Heart left ventricle (tissue), 13 donors: ENCODE data around the gene TOMM20.

Experiments
- POLR2A ChIP-seq, 2 donors: fragments of 450-650 bp; IDR thresholded peaks; one replicate each; pipeline ENCODE4 v1.6.1; 2017; ENCODE audit warnings: antibody characterized with exemption in 2 of 2, mild to moderate bottlenecking in 2 of 2, moderate library complexity in 2 of 2
- TF ChIP-seq, protein P1 (sequence below), 12 donors: fragments of 200-600 bp; sonication (generic) in 4 of 12; IDR thresholded peaks; one replicate each; pipeline versions ENCODE4 v1.5.0 to v1.8.0; 2018 to 2022; ENCODE audit warnings: antibody characterized with exemption in 12 of 12, mild to moderate bottlenecking in 5 of 12
- donor health status: ischemic (EF 13 %, LVEDD 7.1; RV severe dilation, severe dysfunction).
- donor health status: DM: no; HTN: yes; CAD: no.
- donor health status: DM: no; HTN: no; CAD: no.
- donor health status: ischemic (EF 25% LVEDD 6.9; RV normal size, moderate dysfunction).
- donor health status: ischemic (EF 25% LVEDD 5.7; RV mildly dilated, moderate dysfunction).
- donor health status: ischemic (EF 35%, LVEDD 5.7; RV mildly dilated, moderate dysfunction).
- donor health status: nonischemic (EF 11% LVEDD 7.7; RV severe dilation, severe dysfunction).
- donor health status: DM: yes; HTN: yes; CAD: no.
- donor health status: PGD.
- donor health status: ischemic (EF 29% LVEDD 5.4; RV normal size, mild dysfunction).
- donor health status: nonischemic (EF 23%, LVEDD 6.1; RV moderate dilation, normal function).

DNA sequence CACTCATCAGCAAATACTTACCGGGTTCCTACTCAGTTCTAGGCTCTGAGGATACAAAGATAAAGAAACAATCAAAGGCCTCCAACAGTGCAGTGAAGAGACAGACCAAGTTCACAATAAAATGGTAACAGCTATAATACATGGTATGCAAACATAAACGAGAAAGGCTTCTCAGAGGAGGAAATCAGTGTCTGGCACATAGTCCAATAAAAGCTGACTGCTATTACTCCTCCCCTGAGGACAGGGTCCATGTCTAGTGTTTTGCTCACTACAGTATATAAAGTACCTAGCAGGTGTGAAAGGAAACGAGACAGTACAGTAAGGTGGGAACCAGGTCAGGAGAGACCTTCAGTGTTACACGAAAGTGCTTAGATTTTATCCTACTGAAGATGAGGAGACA lies 28.1 kb upstream of the TOMM20 start:
- TF ChIP-seq, protein P1, sequence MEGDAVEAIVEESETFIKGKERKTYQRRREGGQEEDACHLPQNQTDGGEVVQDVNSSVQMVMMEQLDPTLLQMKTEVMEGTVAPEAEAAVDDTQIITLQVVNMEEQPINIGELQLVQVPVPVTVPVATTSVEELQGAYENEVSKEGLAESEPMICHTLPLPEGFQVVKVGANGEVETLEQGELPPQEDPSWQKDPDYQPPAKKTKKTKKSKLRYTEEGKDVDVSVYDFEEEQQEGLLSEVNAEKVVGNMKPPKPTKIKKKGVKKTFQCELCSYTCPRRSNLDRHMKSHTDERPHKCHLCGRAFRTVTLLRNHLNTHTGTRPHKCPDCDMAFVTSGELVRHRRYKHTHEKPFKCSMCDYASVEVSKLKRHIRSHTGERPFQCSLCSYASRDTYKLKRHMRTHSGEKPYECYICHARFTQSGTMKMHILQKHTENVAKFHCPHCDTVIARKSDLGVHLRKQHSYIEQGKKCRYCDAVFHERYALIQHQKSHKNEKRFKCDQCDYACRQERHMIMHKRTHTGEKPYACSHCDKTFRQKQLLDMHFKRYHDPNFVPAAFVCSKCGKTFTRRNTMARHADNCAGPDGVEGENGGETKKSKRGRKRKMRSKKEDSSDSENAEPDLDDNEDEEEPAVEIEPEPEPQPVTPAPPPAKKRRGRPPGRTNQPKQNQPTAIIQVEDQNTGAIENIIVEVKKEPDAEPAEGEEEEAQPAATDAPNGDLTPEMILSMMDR (IDR thresholded peaks at IDR 0.05), result no peak
- TF ChIP-seq POLR2A (IDR thresholded peaks at IDR 0.05), result no peak
